ENCODE data around the gene HIP1.

- TF ChIP-seq CTCF (IDR thresholded peaks at IDR 0.05) (no peak), POLR2A (IDR thresholded peaks at IDR 0.05) (no peak), EP300 (IDR thresholded peaks at IDR 0.05) (no peak)
Measured at GRCh38 chr7:75757860-75758259, 19.1 kb upstream of the HIP1 start.

Data from sigmoid colon (tissue), 4 donors.